Stomach smooth muscle (tissue), 2 donors: ENCODE results near the gene MAGEL2.

Experiments
- H3K27ac ChIP-seq: one replicate; pipeline ENCODE4 v1.7.0; 2013; ENCODE audit warnings: mild to moderate bottlenecking, low read length, inconsistent platforms
- H3K27me3 ChIP-seq, 2 donors: one replicate each; pipeline ENCODE4 v1.7.0; 2013; ENCODE audit warnings: low read length in 2 of 2; ENCODE audit not compliant: insufficient read depth in 2 of 2, control insufficient read depth in 1 of 2
- H3K36me3 ChIP-seq, 2 donors: one replicate each; pipeline ENCODE4 v1.7.0; 2013; ENCODE audit warnings: low read length in 2 of 2; ENCODE audit not compliant: control insufficient read depth in 2 of 2, insufficient read depth in 2 of 2
- H3K4me1 ChIP-seq: one replicate; pipeline ENCODE4 v1.7.0; 2013; ENCODE audit warnings: low read length; ENCODE audit not compliant: control insufficient read depth, insufficient read depth
- H3K4me3 ChIP-seq, 2 donors: one replicate each; pipeline ENCODE4 v1.7.0; 2013; ENCODE audit warnings: low read length in 2 of 2
- H3K9ac ChIP-seq, 2 donors: one replicate each; pipeline ENCODE4 v1.7.0; 2013; ENCODE audit warnings: low read length in 2 of 2, mild to moderate bottlenecking in 1 of 2
- H3K9me3 ChIP-seq, 2 donors: one replicate each; pipeline ENCODE4 v1.7.0; 2013; ENCODE audit warnings: low read length in 2 of 2; ENCODE audit not compliant: control insufficient read depth in 2 of 2
- donor health status: healthy.
- donor health status: Pancreatic carcinoma.

MAGEL2 gene

DNA sequence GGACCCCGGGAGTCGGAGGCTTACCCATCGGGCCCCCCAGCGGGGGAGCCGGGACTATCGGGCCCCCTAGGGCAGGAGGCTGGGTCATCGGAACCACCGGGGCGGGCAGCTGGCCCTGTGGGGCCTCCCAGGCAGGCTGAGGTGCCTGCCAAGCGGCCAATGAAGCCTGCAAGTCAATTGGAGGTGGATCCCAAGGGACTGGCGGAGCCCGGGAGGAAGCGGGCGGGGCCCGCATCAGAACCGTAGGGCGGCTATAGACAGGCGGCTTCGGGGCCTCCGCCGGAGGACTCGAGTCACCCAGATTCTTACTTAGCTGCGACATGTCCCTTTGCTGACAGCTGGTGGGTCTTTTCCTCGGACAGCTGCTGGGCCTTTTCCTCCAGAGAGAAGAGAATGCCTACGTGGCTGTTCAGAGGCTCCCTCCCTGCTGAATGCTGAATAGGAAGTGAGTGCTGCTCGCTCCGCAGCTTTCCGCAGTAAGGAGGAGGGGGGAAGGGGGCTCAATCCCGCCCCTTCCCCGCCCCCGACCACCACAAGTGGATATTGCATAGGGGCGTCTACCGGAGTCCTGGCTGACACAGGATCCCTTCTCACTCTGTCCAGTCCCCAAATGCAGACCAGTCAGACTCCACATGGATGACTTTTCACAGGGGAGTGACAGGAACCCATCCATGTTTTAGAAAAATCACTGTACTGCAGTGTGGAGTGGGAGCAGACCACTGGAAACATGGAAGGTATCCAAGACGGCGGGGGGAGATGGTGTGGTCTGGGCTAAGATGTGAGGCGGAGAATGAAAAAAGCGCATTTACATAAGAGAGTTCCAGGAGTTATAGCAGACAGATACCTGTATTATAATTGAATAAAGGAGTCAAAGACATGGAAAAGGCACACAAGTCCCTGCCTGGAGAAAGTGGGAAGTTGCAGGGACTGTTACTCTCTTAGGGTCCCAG lies at the start of gene MAGEL2:
TSS of gene MAGEL2 (minus strand) at position 447 of the 950 bp plus-strand sequence. CDS start at position 322, 125 bp downstream.
- Histone ChIP-seq H3K9ac (peak within 1 kb of the TSS in 1 of 2 donors; percentile 42), H3K9me3 (no peaks in the 10 kb centered on the region), H3K27me3 (peaks cover 16 to 22% of the 10 kb centered on the region in 2 donors), H3K4me3 (peak within 1 kb of the TSS in 1 of 2 donors; percentile 55), H3K36me3 (no peaks in the 10 kb centered on the region), H3K4me1 (no peaks in the 10 kb centered on the region), H3K27ac (no peak within 1 kb of the TSS)

DNA sequence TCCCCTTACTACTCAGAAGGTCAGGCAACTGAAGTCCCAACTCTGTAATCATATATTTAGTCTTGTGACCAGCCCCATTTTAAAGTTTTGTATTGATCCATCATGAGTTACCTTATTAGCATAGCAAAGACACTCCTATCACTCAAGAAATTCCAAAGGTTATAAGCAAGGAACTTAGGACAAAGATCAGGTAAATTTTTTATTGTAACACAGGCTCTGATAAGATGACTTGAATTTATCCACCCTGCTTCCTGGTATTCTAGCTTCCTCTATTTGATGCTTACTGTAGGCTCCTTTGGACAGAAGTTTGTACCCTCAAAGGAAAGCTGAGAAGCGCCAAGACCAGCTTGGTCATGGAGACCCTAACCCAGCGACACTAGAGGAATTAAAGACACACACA lies 47.6 kb upstream of the MAGEL2 start:
- Histone ChIP-seq H3K4me1 (no peaks in the 10 kb centered on the region), H3K27me3 (no peaks in the 10 kb centered on the region), H3K9ac (no peak overlapping the region), H3K27ac (no peak overlapping the region), H3K9me3 (no peaks in the 10 kb centered on the region), H3K4me3 (no peak overlapping the region), H3K36me3 (no peaks in the 10 kb centered on the region)

DNA sequence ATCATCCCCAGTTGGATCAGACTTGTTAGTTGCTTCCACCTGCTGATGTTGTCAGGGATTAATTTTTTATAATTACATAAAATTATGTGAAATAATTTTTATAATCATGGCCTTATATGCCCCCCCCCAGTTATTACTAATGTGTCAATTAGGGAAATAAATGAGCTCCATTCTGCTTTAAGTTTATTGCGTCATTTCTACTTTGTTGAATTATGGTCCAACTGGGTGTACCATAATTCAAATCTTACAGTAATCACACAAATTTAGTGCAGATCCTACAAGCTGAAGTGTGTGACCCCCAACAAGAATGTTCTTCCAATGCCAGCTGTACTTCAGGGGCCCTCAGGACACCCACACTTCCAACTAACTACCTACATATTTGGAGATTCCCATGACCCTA lies 46.9 kb upstream of the MAGEL2 start:
- Histone ChIP-seq H3K9ac (no peak overlapping the region), H3K4me1 (no peaks in the 10 kb centered on the region), H3K36me3 (no peaks in the 10 kb centered on the region)

DNA sequence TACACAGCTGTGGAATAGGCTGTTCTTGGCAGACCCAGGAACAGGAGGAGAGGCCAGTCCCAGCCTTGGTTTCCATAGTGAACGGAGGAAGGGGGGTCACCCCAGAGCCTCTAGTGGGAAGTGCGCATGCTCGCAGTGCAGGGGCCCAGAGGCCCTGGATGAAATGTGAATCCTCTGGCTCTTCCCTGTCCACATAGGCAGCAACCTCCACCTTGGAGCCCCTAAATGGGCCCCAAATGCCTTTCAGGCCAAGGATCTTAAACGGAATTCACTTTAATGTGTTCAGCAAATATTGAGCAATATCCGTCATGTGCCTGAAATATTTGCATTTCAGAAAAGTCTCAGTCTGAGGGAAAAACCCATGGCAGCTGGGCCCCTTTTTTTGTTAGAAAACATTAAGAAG lies 42.8 kb upstream of the MAGEL2 start:
- H3K27me3 ChIP-seq: no peaks in the 10 kb centered on the region
- H3K36me3 ChIP-seq: no peaks in the 10 kb centered on the region
- peaks cover 9% of the 10 kb centered on the region for H3K4me1 ChIP-seq
- H3K9me3 ChIP-seq: no peaks in the 10 kb centered on the region
- no peak overlapping the region for H3K27ac ChIP-seq
- H3K9ac ChIP-seq: no peak overlapping the region
- no peak overlapping the region for H3K4me3 ChIP-seq

More for the DNA sequence above, 46.9 kb upstream of the MAGEL2 start:
- Histone ChIP-seq H3K27me3 (no peaks in the 10 kb centered on the region), H3K9me3 (no peaks in the 10 kb centered on the region), H3K27ac (no peak overlapping the region), H3K4me3 (no peak overlapping the region)

DNA sequence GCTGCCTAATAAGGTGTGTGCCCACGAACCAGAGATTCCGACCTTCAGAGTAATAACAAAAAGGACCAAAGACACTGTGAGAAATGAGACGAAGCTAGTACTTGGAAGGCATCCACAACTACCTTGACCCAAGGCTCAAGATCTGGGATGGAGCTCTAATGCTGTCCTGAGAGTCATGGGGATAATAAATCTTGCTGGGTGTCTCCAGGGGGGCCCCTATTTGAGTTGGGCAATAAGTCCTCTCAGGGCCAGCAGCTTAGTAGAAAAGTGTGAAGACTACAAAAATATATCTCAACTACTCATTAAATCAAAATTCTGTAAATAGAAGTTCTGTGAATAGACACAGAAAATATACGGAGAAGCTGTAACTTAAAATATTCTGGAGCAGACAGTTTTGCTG lies 42.3 kb upstream of the MAGEL2 start:
- H3K9me3 ChIP-seq: no peaks in the 10 kb centered on the region
- peaks cover 9% of the 10 kb centered on the region for H3K4me1 ChIP-seq
- no peaks in the 10 kb centered on the region for H3K36me3 ChIP-seq
- no peak overlapping the region for H3K9ac ChIP-seq
- no peak overlapping the region for H3K4me3 ChIP-seq
- peak overlapping the region; percentile 2 for H3K27ac ChIP-seq
- no peaks in the 10 kb centered on the region for H3K27me3 ChIP-seq

DNA sequence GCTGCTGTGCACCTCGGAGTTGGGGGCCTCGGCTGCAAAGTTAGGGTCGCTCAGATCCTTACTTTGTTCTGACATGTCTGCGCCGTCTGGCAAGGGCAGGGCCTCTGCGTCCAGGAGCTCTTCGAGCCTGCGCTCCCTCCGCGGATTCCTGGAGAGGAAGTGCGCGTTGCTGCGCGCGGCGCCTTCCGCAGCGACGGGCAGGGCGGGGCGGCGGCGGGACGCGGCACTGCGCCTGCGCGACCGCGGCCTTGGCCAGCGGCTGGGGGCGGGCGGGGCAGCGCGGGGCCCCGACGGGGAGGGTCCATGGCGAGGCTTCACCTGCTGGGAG lies 39.4 kb upstream of the MAGEL2 start, which contains the start of gene NDN:
TSS of gene NDN (minus strand) at position 163 of the 328 bp plus-strand sequence. CDS start at position 75, 88 bp downstream.
- Histone ChIP-seq H3K9me3 (no peaks in the 10 kb centered on the region), H3K27me3 (no peaks in the 10 kb centered on the region), H3K4me3 (peak within 1 kb of the TSS; percentile 60 to 74), H3K9ac (peak within 1 kb of the TSS; percentile 36 to 42), H3K4me1 (peaks cover 9% of the 10 kb centered on the region), H3K36me3 (no peaks in the 10 kb centered on the region), H3K27ac (no peak within 1 kb of the TSS)

DNA sequence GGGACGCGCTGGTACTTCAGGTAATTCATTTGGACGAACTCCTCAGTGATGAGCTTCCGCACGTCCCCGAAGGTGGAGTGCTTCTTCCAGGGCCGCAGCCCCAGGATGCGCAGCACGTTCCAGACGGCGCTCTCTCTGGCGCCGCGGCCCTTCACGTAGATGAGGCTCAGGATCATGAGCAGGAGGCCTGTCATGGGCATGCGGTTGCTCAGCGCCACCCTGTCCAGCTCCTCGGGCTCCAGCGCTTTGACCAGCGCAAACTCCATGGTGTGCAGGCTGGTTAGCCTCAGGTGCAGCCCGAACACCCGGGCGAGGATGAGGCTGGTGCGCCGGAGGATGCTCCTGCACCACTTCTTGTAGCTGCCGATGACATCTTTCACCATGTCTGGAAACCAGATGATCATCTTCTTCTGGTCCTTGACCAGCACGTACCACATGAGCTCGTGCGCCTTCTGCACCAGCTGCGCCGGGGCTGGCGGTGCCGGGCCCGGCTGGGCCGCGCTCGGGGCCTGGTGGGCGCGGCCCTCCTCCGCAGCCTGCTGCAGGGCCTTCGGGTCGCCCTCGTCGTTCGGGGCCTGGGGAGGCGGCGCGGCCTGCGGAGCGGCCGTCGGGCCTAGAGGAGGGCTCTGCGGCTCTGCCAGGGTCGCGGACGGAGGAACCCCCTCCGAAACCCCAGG lies 38.9 kb upstream of the MAGEL2 start:
- Histone ChIP-seq H3K9me3 (no peaks in the 10 kb centered on the region), H3K4me1 (peaks cover 9% of the 10 kb centered on the region), H3K27ac (no peak overlapping the region), H3K36me3 (no peaks in the 10 kb centered on the region), H3K27me3 (no peaks in the 10 kb centered on the region), H3K4me3 (peak overlapping the region; percentile 60 to 74), H3K9ac (peak overlapping the region; percentile 36 to 42)

DNA sequence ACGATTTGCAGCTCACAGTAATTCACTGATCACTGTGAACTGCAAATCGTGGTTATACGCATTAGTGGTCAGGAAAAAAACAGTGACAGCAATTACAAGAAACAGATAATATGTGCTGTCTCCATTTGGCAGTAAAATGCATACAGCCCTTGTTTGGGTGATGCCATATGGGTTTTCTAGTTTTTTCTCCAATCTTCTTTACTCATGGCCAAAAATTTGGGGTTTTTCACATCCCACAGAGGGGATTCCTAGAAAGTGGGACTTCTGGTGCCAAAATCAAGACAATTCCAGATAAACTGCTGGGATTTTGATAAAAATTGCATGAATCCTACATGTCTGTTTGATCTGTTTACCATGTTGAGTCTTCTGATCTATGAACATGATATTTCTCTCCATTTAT lies 23.8 kb upstream of the MAGEL2 start:
- H3K36me3 ChIP-seq: no peaks in the 10 kb centered on the region
- H3K9ac ChIP-seq: no peak overlapping the region
- H3K4me1 ChIP-seq: no peaks in the 10 kb centered on the region
- H3K27me3 ChIP-seq: no peaks in the 10 kb centered on the region
- H3K4me3 ChIP-seq: no peak overlapping the region
- peaks cover 0 to 2% of the 10 kb centered on the region in 2 donors for H3K9me3 ChIP-seq
- no peak overlapping the region for H3K27ac ChIP-seq

DNA sequence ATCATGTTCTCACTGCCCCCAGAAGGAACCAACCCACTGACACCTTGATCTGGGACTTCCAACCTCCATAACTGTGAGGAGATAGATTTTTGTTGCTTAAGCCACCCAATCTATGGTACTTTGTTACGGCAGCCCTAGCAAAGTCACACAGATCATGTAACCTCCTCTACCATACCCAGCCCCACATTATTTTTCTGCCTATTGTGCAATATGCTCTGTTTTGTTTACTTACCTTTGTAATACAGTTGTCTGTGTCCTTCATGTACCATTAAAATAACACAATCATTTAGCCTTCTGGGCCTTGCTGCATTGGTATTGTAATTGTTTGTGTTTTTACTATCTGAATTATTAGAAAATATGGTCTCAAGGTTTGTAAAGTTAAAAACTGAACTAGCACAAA lies 23.3 kb upstream of the MAGEL2 start:
- H3K27ac ChIP-seq: no peak overlapping the region
- H3K36me3 ChIP-seq: no peaks in the 10 kb centered on the region
- H3K4me1 ChIP-seq: no peaks in the 10 kb centered on the region
- no peak overlapping the region for H3K4me3 ChIP-seq
- no peak overlapping the region for H3K9ac ChIP-seq
- H3K9me3 ChIP-seq: peaks cover 0 to 2% of the 10 kb centered on the region in 2 donors
- H3K27me3 ChIP-seq: no peaks in the 10 kb centered on the region

DNA sequence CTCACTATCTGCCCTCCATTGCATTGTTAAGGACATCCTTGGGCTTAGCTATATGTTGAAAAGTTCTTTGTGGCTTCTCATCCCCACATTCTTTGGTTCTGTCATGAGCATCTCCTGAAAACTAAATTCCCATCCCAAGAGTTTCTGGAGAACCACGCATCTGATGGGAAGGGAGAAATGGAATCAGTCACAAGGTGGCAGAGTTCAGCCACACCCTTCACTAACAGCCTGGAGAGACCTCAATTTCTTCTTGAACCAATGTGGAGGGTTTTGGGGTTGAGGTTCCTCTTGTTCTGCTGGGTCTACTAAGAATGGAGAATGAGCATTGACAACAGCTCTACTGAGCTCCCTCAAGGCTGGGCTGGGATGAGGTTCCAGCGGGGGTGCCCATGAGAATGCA lies 15.6 kb upstream of the MAGEL2 start:
- no peaks in the 10 kb centered on the region for H3K36me3 ChIP-seq
- H3K9me3 ChIP-seq: no peaks in the 10 kb centered on the region
- H3K27ac ChIP-seq: no peak overlapping the region
- H3K9ac ChIP-seq: no peak overlapping the region
- H3K4me1 ChIP-seq: no peaks in the 10 kb centered on the region
- no peak overlapping the region for H3K4me3 ChIP-seq
- H3K27me3 ChIP-seq: no peaks in the 10 kb centered on the region
